ENCODE results near the gene SIPA1.

The SIPA1 gene

DNA sequence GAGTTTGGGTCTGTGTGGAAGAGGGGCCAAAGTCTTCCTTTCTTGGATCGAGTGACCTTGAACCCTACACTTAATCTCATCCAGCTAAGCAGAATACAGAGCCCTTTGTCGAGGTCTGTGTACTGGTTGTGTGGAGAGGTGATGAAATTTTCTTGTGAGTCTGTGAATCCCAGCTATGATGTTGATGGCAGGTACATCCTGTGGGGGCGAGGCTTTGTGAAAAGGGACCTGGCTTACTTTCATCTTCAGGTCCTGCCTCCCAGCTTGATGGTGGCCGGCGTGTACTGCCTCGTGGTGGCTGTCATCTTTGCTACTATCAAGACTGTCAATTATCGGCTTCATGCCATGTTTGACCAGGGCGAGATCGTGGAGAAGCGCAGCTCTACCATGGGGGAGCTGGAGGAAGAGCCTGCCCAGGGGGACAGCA lies 21.3 kb upstream of the SIPA1 start:
- CTCF ChIA-PET, result interaction anchor here (0.7 to 2.0 kb wide), 6 partner anchors 9 to 65 kb away, joined by 3 to 24 read pairs (median 3); partner anchors contain the start of gene SIPA1
- POLR2A ChIA-PET, result no interaction called here
- no peak for DNase-seq (ENCODE audit: extremely low spot score)
- TF ChIP-seq, protein P1, sequence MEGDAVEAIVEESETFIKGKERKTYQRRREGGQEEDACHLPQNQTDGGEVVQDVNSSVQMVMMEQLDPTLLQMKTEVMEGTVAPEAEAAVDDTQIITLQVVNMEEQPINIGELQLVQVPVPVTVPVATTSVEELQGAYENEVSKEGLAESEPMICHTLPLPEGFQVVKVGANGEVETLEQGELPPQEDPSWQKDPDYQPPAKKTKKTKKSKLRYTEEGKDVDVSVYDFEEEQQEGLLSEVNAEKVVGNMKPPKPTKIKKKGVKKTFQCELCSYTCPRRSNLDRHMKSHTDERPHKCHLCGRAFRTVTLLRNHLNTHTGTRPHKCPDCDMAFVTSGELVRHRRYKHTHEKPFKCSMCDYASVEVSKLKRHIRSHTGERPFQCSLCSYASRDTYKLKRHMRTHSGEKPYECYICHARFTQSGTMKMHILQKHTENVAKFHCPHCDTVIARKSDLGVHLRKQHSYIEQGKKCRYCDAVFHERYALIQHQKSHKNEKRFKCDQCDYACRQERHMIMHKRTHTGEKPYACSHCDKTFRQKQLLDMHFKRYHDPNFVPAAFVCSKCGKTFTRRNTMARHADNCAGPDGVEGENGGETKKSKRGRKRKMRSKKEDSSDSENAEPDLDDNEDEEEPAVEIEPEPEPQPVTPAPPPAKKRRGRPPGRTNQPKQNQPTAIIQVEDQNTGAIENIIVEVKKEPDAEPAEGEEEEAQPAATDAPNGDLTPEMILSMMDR (IDR thresholded peaks at IDR 0.05; ENCODE audit: control extremely low read depth, extremely low read depth, low read depth, missing control alignments), result no peak

DNA sequence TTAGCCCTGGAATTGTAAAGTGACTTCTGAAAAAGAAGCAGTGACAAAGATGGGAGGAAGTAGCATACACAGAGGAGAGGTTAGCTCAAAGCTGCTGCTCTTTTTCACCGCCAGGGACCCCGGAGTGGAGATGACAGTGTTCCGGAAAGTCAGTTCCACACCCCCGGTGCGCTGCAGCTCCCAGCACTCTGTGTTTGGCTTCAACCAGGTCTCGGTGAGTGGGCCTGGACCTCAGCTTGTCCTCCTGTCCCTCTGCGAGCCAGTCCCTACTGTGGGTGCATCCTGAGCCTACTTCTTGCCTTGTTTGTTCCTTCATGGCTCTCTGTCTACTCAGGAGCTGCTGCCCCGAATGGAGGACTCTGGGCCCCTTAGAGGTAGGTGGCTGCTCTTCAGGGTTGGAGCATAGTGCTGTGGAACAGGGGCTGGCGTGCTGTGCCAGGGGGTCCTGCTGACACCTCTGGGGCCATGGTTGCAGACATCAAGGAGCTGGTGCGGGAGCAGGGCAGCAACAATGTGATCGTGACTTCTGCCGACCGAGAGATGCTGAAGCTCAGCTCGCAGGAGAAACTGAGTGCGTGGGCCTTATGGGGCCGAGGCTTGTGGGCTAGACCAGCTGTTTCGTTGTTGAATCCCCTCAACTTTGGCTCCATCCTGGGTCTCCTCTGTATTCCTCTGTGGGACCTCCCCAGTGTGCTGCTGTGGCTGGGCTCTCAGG lies 20.6 kb upstream of the SIPA1 start:
- DNase-seq (ENCODE audit: extremely low spot score), result no peak
- TF ChIP-seq, protein P1 (IDR thresholded peaks at IDR 0.05; ENCODE audit: control extremely low read depth, extremely low read depth, low read depth, missing control alignments), result no peak
- CTCF ChIA-PET, result interaction anchor here (0.7 to 2.0 kb wide), 6 partner anchors 9 to 66 kb away, joined by 3 to 24 read pairs (median 3); partner anchors contain the start of gene SIPA1
- POLR2A ChIA-PET, result no interaction called here

DNA sequence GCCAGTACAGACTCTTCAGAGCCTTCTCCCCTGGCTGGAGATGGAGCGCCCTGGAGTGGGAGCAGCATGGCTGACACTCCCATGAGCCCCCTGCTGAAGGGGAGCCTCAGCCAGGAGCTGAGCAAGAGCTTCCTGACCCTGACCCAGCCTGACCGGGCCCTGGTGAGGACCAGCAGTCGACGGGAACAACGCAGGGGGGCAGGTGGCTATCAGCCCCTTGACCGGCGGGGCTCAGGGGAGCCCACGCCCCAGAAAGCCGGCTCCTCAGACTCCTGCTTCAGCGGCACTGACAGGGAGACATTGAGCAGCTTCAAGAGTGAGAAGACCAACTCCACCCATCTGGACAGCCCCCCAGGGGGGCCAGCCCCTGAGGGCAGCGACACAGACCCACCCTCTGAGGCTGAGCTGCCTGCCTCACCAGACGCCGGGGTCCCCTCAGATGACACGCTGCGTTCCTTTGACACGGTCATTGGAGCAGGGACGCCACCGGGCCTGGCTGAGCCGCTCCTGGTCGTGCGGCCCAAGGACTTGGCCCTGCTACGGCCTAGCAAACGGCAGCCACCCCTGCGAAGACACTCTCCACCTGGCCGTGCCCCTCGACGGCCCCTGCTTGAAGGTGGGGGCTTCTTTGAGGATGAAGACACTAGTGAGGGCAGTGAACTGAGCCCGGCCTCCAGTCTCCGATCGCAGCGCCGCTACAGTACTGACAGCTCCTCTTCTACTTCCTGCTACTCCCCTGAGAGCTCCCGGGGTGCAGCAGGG lies 19.7 kb upstream of the SIPA1 start:
- ChIA-PET CTCF (interaction anchor here (1.0 to 2.0 kb wide), 4 partner anchors 8 to 36 kb away, joined by 3 to 24 read pairs (median 4); partner anchors contain the start of gene SIPA1), POLR2A (no interaction called here)
- TF ChIP-seq, protein P1 (IDR thresholded peaks at IDR 0.05; ENCODE audit: control extremely low read depth, extremely low read depth, low read depth, missing control alignments), result no peak
- no peak for DNase-seq (ENCODE audit: extremely low spot score)

DNA sequence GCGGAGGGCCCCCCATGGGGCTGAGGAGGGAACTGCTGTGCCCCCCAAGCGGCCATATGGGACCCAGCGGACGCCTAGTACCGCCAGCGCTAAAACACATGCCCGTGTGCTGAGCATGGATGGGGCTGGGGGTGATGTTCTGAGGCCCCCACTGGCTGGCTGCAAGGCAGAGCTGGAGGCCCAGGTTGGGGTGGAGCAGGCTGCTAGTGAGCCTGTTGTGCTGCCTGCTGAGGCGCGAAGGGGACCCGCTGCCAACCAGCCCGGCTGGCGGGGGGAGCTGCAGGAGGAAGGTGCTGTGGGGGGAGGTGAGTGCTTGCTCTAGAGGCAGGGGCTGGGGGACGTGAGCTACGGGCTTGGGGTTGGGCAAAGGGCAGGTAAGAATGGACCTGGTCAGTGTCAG lies 19.1 kb upstream of the SIPA1 start:
- TF ChIP-seq, protein P1 (IDR thresholded peaks at IDR 0.05; ENCODE audit: control extremely low read depth, extremely low read depth, low read depth, missing control alignments), result no peak
- no peak for DNase-seq (ENCODE audit: extremely low spot score)
- ChIA-PET POLR2A (no interaction called here), CTCF (interaction anchor here (1.0 to 1.3 kb wide), 2 partner anchors 20 to 35 kb away, joined by 3 to 4 read pairs; partner anchors contain the start of gene SIPA1)

DNA sequence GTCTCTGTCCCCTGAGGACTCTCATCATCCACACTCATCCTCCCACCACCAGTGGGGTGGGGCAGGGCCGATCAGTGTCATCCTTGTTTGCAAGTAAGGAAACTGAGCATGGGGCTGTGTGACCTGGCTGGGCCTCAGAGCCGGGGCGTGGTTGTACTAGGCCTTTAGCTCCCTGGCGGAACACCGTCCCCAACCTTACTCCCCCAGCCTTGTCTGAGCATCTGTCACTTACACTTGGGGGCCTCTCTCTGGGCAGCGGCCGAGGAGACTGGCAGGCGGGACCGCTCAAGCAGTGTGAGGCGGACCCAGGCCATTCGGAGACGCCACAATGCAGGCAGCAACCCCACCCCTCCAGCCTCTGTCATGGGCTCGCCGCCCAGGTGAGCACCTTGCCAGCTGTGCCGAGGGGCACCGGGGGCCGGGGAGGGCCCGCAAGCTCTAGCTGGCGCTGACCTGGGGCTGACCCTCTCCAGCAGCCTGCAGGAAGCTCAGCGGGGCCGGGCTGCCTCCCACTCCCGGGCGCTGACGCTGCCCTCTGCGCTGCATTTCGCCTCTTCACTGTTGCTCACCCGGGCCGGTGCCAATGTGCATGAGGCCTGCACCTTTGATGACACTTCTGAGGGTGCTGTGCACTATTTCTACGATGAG lies 18.5 kb upstream of the SIPA1 start:
- POLR2A ChIA-PET, result no interaction called here
- DNase-seq (ENCODE audit: extremely low spot score), result no peak
- CTCF ChIA-PET, result interaction anchor here (1.3 to 1.6 kb wide), 3 partner anchors 19 to 160 kb away, joined by 4 read pairs; partner anchors contain the start of gene SIPA1
- TF ChIP-seq, protein P1 (IDR thresholded peaks at IDR 0.05; ENCODE audit: control extremely low read depth, extremely low read depth, low read depth, missing control alignments), result no peak

DNA sequence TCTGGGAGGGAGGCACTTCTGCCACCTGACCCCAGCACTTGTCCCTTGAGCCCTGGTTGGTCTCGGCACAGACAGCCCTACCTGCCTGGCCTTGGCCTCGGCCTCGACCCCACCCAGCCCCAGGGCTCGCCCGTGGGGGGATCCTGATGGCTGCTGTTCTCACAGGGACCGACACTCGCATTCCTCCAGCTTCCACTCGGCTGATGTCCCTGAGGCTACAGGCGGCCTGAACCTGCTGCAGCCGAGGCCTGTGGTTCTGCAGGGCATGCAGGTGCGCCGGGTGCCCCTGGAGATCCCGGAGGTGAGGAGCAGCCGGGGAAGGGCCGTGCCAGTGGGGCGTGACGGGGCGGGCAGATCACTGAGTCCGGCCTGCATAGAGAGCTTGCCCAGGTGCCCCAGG lies 17.2 kb upstream of the SIPA1 start:
- TF ChIP-seq, protein P1 (IDR thresholded peaks at IDR 0.05; ENCODE audit: control extremely low read depth, extremely low read depth, low read depth, missing control alignments), result no peak

More for the DNA sequence above, 17.2 kb upstream of the SIPA1 start:
- ChIA-PET CTCF (interaction anchor here (1.3 to 1.6 kb wide), 3 partner anchors 17 to 159 kb away, joined by 4 to 6 read pairs (median 4); partner anchors contain the start of gene SIPA1), POLR2A (no interaction called here)
- DNase-seq (ENCODE audit: extremely low spot score), result no peak
